Measurements from ENCODE around the gene PAPLN. TPM values are rescaled to one million over a fixed set of nuclear protein-coding genes. Genes with fewer than 3 reads are reported as not detected.

Gene PAPLN
- total and polyA plus RNA-seq, 7 donors = 0.26 to 0.79 (median 0.44) TPM

- peaks cover 6 to 84% of the 10 kb centered on the region in 2 donors for H3K36me3 ChIP-seq (ENCODE audit: insufficient read depth in 1 of 2, low read depth in 1 of 2)
- TF ChIP-seq, protein P1, sequence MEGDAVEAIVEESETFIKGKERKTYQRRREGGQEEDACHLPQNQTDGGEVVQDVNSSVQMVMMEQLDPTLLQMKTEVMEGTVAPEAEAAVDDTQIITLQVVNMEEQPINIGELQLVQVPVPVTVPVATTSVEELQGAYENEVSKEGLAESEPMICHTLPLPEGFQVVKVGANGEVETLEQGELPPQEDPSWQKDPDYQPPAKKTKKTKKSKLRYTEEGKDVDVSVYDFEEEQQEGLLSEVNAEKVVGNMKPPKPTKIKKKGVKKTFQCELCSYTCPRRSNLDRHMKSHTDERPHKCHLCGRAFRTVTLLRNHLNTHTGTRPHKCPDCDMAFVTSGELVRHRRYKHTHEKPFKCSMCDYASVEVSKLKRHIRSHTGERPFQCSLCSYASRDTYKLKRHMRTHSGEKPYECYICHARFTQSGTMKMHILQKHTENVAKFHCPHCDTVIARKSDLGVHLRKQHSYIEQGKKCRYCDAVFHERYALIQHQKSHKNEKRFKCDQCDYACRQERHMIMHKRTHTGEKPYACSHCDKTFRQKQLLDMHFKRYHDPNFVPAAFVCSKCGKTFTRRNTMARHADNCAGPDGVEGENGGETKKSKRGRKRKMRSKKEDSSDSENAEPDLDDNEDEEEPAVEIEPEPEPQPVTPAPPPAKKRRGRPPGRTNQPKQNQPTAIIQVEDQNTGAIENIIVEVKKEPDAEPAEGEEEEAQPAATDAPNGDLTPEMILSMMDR (IDR thresholded peaks at IDR 0.05) = no peak
- WGBS, 3 donors = 86 to 89% (median 87%) methylated on average over 2 of the region's 2 CpGs
Measured at GRCh38 chr14:73209953-73210352, 27.4 kb upstream of the PAPLN start.

DNA sequence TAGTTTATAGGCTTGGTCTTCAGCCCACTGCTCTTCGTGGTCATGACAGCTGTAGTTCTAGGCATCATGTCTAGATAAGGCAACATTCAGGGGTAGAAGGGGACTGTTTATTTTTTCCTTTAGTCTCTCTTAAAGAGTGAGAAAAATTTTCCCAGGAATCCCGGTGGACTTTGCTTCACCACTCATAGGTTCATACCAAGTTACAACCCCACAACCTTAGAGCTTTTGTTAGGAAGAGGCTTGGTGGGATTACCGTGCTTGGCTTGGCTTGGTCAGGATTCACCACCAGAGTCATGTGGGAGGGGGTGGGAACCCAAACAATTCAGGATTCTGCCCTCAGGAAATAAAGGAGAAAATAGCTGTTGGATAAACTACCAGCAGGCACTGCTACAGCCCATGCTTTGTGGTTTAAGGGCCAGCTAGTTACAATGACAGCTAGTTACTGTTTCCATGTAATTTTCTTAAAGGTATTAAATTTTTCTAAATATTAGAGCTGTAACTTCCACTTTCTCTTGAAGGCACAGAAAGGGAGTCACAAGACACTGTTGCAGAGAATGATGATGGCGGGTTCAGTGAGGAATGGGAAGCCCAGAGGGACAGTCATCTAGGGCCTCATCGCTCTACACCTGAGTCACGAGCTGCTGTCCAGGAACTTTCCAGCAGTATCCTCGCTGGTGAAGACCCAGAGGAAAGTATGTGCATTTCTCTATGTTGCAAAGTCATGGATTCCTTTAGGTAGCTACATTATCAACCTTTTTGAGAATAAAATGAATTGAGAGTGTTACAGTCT lies 25.9 kb upstream of the PAPLN start:
- Histone ChIP-seq H3K27ac (no peak overlapping the region), H3K27me3 (ENCODE audit: insufficient read depth in 3 of 3, low read length in 2 of 3) (no peaks in the 10 kb centered on the region), H3K4me3 (no peak overlapping the region), H3K36me3 (ENCODE audit: insufficient read depth in 1 of 2, low read depth in 1 of 2) (peaks cover 6 to 82% of the 10 kb centered on the region in 2 donors), H3K9me3 (no peaks in the 10 kb centered on the region), H3K4me1 (no peaks in the 10 kb centered on the region)
- DNase-seq = no peak
- TF ChIP-seq, protein P1 (IDR thresholded peaks at IDR 0.05) = no peak
- no peak for ATAC-seq
- WGBS, 3 donors = 82 to 93% (median 89%) methylated on average over 7 of the region's 7 CpGs
- intact Hi-C loops (cut with DNase I) = no loop called here

More at GRCh38 chr14:73209953-73210352, 27.4 kb upstream of the PAPLN start:
- intact Hi-C loops (cut with DNase I) = no loop called here
- DNase-seq = no peak
- Histone ChIP-seq H3K27me3 (ENCODE audit: insufficient read depth in 3 of 3, low read length in 2 of 3) (no peaks in the 10 kb centered on the region), H3K27ac (no peak overlapping the region), H3K4me1 (no peaks in the 10 kb centered on the region), H3K4me3 (no peak overlapping the region), H3K9me3 (no peaks in the 10 kb centered on the region)
- ATAC-seq = no peak

DNA sequence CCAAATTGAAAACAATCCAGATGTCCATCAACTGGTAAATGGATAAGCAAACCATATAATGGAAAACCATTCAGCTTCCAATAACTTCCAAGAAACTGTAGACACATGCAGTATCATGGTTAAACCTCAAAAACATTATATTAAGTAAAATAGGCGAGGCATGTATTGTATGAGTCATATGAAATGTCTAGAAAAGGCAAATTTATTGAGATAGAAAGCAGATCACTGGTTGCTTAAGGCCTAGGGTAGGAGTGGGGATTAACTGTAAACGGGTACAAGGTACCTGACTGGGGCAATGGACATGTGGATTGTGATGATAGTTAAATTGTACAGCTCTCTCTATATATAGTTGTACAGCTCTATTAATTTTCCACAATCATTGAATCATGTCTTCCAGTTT lies 21.3 kb upstream of the PAPLN start:
- Histone ChIP-seq H3K27me3 (ENCODE audit: insufficient read depth in 3 of 3, low read length in 2 of 3) (no peaks in the 10 kb centered on the region), H3K9me3 (no peaks in the 10 kb centered on the region), H3K27ac (no peak overlapping the region), H3K4me3 (no peak overlapping the region), H3K36me3 (ENCODE audit: insufficient read depth in 1 of 2, low read depth in 1 of 2) (peaks cover 15 to 89% of the 10 kb centered on the region in 2 donors), H3K4me1 (no peaks in the 10 kb centered on the region)
- DNase-seq = no peak
- TF ChIP-seq, protein P1 (IDR thresholded peaks at IDR 0.05) = no peak
- WGBS, 3 donors = 90 to 96% (median 94%) methylated on average over 2 of the region's 2 CpGs
- intact Hi-C loops (cut with DNase I) = no loop called here
- ATAC-seq = no peak

- H3K27ac ChIP-seq = no peak overlapping the region
- intact Hi-C loops (cut with DNase I) = no loop called here
- H3K4me3 ChIP-seq = no peak overlapping the region
- WGBS, 3 donors = 94 to 97% (median 96%) methylated on average over 1 of the region's 1 CpG
- peaks cover 15 to 92% of the 10 kb centered on the region in 2 donors for H3K36me3 ChIP-seq (ENCODE audit: insufficient read depth in 1 of 2, low read depth in 1 of 2)
- H3K9me3 ChIP-seq = no peaks in the 10 kb centered on the region
- no peaks in the 10 kb centered on the region for H3K27me3 ChIP-seq (ENCODE audit: insufficient read depth in 3 of 3, low read length in 2 of 3)
- DNase-seq (no peak), ATAC-seq (no peak)
- TF ChIP-seq, protein P1 (IDR thresholded peaks at IDR 0.05) = no peak
- no peaks in the 10 kb centered on the region for H3K4me1 ChIP-seq
Measured at GRCh38 chr14:73217411-73217810, 19.9 kb upstream of the PAPLN start.

Measured in psoas muscle (tissue), 8 donors.